ENCODE data around the gene BRS3.

Gene BRS3

GRCh38 chrX:136496764-136497555 lies 9.2 kb downstream of the BRS3 start (continued):
- no peak for TF ChIP-seq ZNF2 (tag by site-specific recombination; IDR thresholded peaks at IDR 0.05)
- TF ChIP-seq ZNF629 (tag by site-specific recombination; IDR thresholded peaks at IDR 0.05) = peak; percentile 72; the same call in 1 of the 2 replicates
- peak; percentile 89 for TF ChIP-seq KLF7 (tag by site-specific recombination; IDR thresholded peaks at IDR 0.05; ENCODE audit: borderline replicate concordance)
- TF ChIP-seq ZBTB21 (tag by site-specific recombination; IDR thresholded peaks at IDR 0.05) = 0 out of 2 replicates have a peak, but pooled peaks have one; percentile 18
- no peak for TF ChIP-seq ZNF19 (tag by site-specific recombination; IDR thresholded peaks at IDR 0.05; ENCODE audit: low read depth)
- peak; percentile 49 for TF ChIP-seq ZBTB26 (tag by site-specific recombination; optimal IDR thresholded peaks at IDR 0.05)
- peak; percentile 85 for TF ChIP-seq KLF10 (tag by site-specific recombination; IDR thresholded peaks at IDR 0.05)
- no peak for TF ChIP-seq ZNF184 (tag by site-specific recombination; IDR thresholded peaks at IDR 0.05)
- TF ChIP-seq ZNF398 (tag by site-specific recombination; IDR thresholded peaks at IDR 0.05) = peak; percentile 45; the same call in 1 of the 2 replicates
- peak; percentile 55 for TF ChIP-seq KLF1 (tag by site-specific recombination; IDR thresholded peaks at IDR 0.05)
- TF ChIP-seq EGR2 (tag by site-specific recombination; IDR thresholded peaks at IDR 0.05; ENCODE audit: low read depth) = peak; percentile 85

GRCh38 chrX:136497556-136498052 lies 9.9 kb downstream of the BRS3 start, which contains the start of gene HTATSF1:
Gene HTATSF1, plus strand, starts transcription at chrX:136497592. Its CDS starts 93 bp downstream, at chrX:136497685.
- no peaks in the 10 kb centered on the region for H3K9me3 ChIP-seq (ENCODE audit: control insufficient read depth, insufficient read depth, low read depth, low read length)
- POLR2A ChIA-PET = interaction anchor here (1.9 kb wide), 1 partner anchor 77 kb away, joined by 9 read pairs; no protein-coding TSS in a partner anchor
- CTCF ChIA-PET = interaction anchor here (1.2 to 2.1 kb wide), 3 partner anchors 79 to 469 kb away, joined by 3 to 7 read pairs (median 4); no protein-coding TSS in a partner anchor
- peak within 1 kb of the TSS; percentile 60 for H3K4me3 ChIP-seq (ENCODE audit: low read depth, low read length)
- H3K27ac ChIP-seq (ENCODE audit: extremely low read depth, low read depth, low read length) = peak within 1 kb of the TSS; percentile 97
- peaks cover 2% of the 10 kb centered on the region; the same call in 1 of the 2 replicates for H3K4me1 ChIP-seq (ENCODE audit: control insufficient read depth, insufficient read depth, low read length)
- peaks cover 22 to 25% of the 10 kb centered on the region in 2 experiments; a peak in 2 of 3 replicates for H3K36me3 ChIP-seq (ENCODE audit: control insufficient read depth in 2 of 2, insufficient read depth in 1 of 2, low read length in 2 of 2)
- TF ChIP-seq ZEB2 (tag by site-specific recombination; IDR thresholded peaks at IDR 0.05) (0 out of 2 replicates have a peak, but pooled peaks have one; percentile 40), ZFP37 (tag by site-specific recombination; IDR thresholded peaks at IDR 0.05) (0 out of 2 replicates have a peak, but pooled peaks have one; percentile 34), ZNF423 (tag by site-specific recombination; IDR thresholded peaks at IDR 0.05) (peak; percentile 53; the same call in 1 of the 2 replicates), REST (tag by site-specific recombination; IDR thresholded peaks at IDR 0.05) (0 out of 2 replicates have a peak, but pooled peaks have one; percentile 6), ZNF404 (tag by site-specific recombination; IDR thresholded peaks at IDR 0.05) (no peak), ZBTB20 (tag by site-specific recombination; IDR thresholded peaks at IDR 0.05) (peak; percentile 21; the same call in 1 of the 2 replicates), ZNF645 (tag by site-specific recombination; IDR thresholded peaks at IDR 0.05) (no peak), ZNF335 (tag by site-specific recombination; conservative IDR thresholded peaks at IDR 0.05) (peak; percentile 75), GLIS2 (tag by site-specific recombination; IDR thresholded peaks at IDR 0.05) (peak; percentile 67), ZBTB11 (tag by site-specific recombination; conservative IDR thresholded peaks at IDR 0.05; ENCODE audit: low read depth) (no peak; the same call in 1 of the 2 replicates), ZNF2 (tag by site-specific recombination; IDR thresholded peaks at IDR 0.05) (0 out of 2 replicates have a peak, but pooled peaks have one; percentile 31)

Measured in HEK293 (cell line).